ENCODE data around the gene C3orf33. TPM values are rescaled to one million over a fixed set of nuclear protein-coding genes. Genes with fewer than 3 reads are reported as not detected.

Gene C3orf33
- polyA plus RNA-seq, 6 donors from 2014 or later, result 1.5 to 5.9 (median 2.2) TPM

DNA sequence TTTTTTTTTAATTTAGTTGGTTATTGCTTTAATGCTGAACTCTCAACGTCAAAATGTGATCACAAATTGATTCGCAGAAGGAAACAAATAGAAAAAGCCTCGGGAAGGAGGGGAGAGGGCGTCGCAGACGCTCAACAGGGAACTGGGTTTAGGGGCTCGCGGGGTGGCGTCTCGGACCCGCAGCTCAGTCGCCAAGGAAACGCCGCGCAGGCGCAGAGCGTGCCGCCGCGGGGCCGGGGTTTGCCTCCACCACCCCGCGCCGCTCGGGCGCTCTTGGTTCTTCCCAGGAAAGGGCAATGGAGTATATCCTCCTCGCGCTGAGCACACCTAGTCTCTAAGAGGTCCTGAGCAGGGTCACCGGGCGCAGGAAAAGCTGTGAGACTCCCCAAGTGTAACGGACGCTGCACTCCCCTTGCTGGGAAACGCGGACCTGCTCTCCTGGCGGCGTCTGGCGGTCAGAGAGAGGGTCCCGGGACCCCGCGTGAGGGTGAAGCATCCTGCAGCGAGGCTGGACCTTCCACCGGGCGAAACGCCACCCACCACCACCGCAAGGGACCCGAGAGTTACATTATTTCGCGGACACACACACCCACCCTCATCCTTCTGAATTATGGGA, 62.0 kb downstream of the C3orf33 start:
- DNase-seq, result no peak
- no peaks in the 10 kb centered on the region for H3K9me3 Mint-ChIP-seq
- peak; percentile 21 to 40 for ATAC-seq (ENCODE audit: low read depth in 2 of 2)
- H3K36me3 Mint-ChIP-seq, result no peaks in the 10 kb centered on the region
- peak overlapping the region in 4 of 6 donors; percentile 30 to 95 (median 83) for H3K27ac Mint-ChIP-seq
- H3K4me1 Mint-ChIP-seq, result peaks cover 16 to 31% (median 30%) of the 10 kb centered on the region in 3 donors
- peaks cover 22 to 29% (median 24%) of the 10 kb centered on the region in 3 donors for H3K27me3 Mint-ChIP-seq
- peak overlapping the region; percentile 86 to 97 (median 96) for H3K4me3 Mint-ChIP-seq

DNA sequence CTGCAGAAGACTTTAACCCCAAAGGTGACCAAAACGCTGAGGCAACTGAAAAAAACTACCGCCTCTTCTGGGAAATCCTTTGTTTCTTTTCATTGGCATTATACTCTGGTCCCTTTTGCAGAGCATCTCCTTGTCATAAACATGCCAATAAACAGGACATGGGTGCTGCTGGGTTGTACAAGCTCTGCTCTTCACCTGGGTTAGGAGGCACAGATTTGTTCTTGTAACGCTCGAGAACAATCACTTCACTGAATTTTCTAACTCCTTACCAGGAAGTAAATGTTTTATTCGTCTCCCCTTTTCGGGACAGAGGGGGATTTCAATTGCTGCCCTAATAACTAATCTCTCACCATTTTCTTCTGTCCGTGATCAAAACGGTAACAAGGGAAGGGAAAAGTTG, 62.5 kb downstream of the C3orf33 start:
- Mint-ChIP-seq H3K4me3 (peak overlapping the region; percentile 86 to 97 (median 94)), H3K27me3 (peaks cover 22 to 29% (median 27%) of the 10 kb centered on the region in 3 donors), H3K4me1 (peaks cover 16 to 31% (median 30%) of the 10 kb centered on the region in 3 donors), H3K27ac (peak overlapping the region in 3 of 6 donors; percentile 82 to 87 (median 84)), H3K36me3 (no peaks in the 10 kb centered on the region), H3K9me3 (no peaks in the 10 kb centered on the region)
- ATAC-seq (ENCODE audit: low read depth in 2 of 2), result no peak
- no peak for DNase-seq

DNA sequence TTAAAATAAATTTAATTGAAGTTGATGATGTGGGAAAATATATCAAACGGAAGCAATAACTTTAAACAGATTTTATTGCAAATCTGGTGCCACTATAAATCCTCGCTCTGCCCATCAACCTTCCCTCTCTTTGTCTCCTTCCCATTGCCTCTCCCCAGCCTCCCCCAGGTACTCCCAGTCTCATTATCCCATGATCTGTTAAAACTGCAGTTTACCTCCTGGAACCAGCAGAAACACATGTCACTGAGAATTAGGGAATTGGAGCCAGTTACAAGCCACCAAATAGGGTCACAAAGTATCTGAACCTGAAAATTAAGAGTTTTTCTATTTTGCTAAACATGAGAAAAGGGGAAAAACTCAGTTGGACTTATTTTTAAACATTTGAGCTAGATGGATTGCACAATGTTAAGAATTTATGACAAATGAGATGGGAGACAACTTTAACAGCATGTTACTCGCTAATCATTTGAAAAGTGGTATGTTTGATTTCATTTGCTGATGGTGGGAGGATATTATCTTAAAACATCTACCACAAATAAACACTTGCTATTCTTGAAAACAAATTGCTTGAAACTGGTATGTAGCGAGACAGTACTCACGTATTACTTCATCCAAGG, 63.6 kb downstream of the C3orf33 start:
- Mint-ChIP-seq H3K4me3 (peak overlapping the region in 4 of 8 donors; percentile 24 to 97 (median 76)), H3K4me1 (peaks cover 23 to 38% (median 35%) of the 10 kb centered on the region in 3 donors), H3K27ac (no peak overlapping the region), H3K36me3 (no peaks in the 10 kb centered on the region), H3K27me3 (peaks cover 32 to 38% (median 35%) of the 10 kb centered on the region in 3 donors), H3K9me3 (no peaks in the 10 kb centered on the region)
- no peak for ATAC-seq (ENCODE audit: low read depth in 2 of 2)
- no peak for DNase-seq

DNA sequence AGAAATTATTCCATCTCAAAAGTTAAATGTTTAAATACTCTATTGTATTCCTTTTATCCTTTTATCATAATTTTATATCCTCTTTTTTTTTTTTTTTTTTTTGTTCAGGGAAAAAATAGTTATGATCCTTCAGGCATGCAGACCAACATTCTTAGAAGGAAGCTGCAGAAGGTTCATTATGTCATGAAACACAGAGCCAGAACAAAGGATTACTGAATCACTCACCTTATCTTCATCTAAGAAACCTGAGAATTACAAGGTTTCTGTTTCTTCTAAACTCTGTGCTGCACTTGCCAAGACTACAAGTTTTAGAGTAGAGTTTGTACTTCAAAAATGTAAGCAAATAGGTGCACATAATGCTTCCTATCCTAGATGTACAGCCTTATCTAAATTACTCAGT, 64.5 kb downstream of the C3orf33 start:
- H3K4me1 Mint-ChIP-seq, result peaks cover 23 to 39% (median 35%) of the 10 kb centered on the region in 3 donors

DNA sequence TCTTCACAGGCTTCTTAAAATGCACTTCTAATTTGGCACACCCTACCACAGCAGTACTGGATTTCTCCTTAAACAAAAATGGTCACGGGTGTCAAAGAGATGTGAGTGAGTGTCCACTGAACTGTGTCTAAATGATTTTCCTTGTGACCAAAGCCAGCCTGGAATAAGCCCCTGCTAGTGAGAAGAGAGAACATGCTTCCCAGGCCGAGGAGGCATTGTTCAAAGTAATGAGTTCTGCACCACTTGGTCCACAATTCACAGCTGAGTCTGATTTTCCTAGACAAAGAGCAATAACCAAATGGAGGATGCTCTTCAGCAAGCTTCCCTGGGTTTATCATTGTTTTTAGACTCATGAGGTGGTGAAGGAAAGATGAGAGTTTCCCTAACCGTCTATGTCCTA, 65.0 kb downstream of the C3orf33 start:
- peaks cover 23 to 38% (median 33%) of the 10 kb centered on the region in 3 donors for H3K4me1 Mint-ChIP-seq
- no peak overlapping the region for H3K27ac Mint-ChIP-seq
- DNase-seq (no peak), ATAC-seq (ENCODE audit: low read depth in 2 of 2) (no peak)
- H3K27me3 Mint-ChIP-seq, result peaks cover 32 to 39% (median 35%) of the 10 kb centered on the region in 3 donors
- no peaks in the 10 kb centered on the region for H3K9me3 Mint-ChIP-seq
- no peaks in the 10 kb centered on the region for H3K36me3 Mint-ChIP-seq
- H3K4me3 Mint-ChIP-seq, result no peak overlapping the region

More for the DNA sequence above, 64.5 kb downstream of the C3orf33 start:
- Mint-ChIP-seq H3K4me3 (no peak overlapping the region), H3K36me3 (no peaks in the 10 kb centered on the region), H3K27me3 (peaks cover 32 to 39% (median 35%) of the 10 kb centered on the region in 3 donors), H3K9me3 (no peaks in the 10 kb centered on the region), H3K27ac (no peak overlapping the region)
- no peak for DNase-seq
- no peak for ATAC-seq (ENCODE audit: low read depth in 2 of 2)

DNA sequence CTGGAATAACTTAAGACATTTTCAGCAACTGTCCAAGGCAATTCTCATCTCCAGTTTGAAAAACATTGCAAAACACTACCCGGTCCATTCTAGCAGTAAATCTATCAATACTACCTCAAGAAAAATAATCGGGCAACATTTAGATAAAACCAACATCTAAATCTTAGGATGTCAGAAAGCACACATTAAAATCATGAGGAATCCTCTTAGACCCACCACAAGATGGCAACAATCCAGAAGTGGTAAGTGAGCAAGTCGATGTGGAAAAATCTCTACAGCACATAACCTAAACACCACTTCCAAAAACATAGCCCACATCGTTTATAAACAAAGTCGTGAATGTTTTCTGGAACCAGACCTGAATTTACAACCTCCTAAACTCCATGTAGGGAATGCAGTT, 66.9 kb downstream of the C3orf33 start:
- peaks cover 32 to 35% (median 32%) of the 10 kb centered on the region in 3 donors for H3K27me3 Mint-ChIP-seq
- ATAC-seq (ENCODE audit: low read depth in 2 of 2) (no peak), DNase-seq (no peak)
- H3K4me3 Mint-ChIP-seq, result no peak overlapping the region
- no peaks in the 10 kb centered on the region for H3K36me3 Mint-ChIP-seq
- H3K4me1 Mint-ChIP-seq, result peaks cover 13 to 20% (median 15%) of the 10 kb centered on the region in 3 donors
- no peak overlapping the region for H3K27ac Mint-ChIP-seq
- no peaks in the 10 kb centered on the region for H3K9me3 Mint-ChIP-seq

DNA sequence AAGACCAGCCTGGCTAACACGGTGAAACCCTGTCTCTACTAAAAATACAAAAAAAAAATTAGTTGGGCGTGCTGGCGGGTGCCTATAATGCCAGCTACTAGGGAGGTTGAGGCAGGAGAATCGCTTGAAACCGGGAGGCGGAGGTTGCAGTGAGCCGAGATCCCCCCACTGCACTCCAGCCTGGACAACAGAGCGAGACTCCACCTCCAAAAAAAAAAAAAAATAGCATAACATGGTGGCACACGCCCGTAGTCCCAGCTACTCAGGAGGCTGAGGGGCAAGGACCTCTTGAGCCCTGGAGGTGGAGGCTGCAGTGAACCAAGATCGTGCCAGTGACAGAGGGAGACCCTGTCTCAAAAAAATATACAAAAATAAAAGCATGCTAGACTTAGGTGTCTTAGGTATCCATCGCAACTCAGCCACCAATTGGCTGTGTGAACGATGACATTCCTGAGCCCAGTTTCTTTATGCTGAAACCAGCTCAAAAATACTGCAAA, 67.5 kb downstream of the C3orf33 start:
- Mint-ChIP-seq H3K4me3 (no peak overlapping the region), H3K27me3 (peaks cover 32 to 33% (median 32%) of the 10 kb centered on the region in 3 donors), H3K9me3 (peaks cover 0 to under 1% (median 0%) of the 10 kb centered on the region in 7 donors), H3K27ac (no peak overlapping the region), H3K36me3 (no peaks in the 10 kb centered on the region), H3K4me1 (peaks cover 9 to 15% (median 12%) of the 10 kb centered on the region in 3 donors)
- no peak for DNase-seq
- ATAC-seq (ENCODE audit: low read depth in 2 of 2), result no peak

DNA sequence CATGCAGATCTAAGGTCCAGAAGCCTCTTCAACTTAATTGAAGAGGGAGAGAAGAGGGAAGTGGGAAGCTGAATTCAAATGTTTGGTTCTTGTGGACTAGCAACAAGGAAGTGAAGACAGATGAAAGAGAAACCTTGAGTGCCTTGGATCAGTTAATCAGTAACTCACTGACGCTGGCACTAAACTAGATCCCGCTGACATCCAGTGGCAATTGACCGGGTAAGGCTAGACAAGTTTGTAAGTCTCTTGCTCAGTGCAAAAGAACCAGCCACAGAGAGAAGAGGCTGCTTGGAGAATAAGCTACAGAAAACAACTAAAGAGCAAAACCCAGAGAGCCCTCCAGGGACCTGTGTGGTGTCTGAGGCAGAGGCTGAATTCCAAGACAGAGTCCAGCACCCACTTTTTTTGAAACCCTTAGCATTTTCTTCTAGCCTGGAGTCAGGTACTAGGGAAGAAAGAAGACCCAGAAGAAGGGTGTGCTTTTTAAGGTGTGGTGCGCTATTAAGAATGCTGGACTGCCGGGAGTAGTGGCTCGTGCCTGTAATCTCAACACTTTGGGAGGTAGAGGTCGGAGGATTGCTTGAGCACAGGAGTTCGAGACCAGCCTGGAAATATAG, 68.1 kb downstream of the C3orf33 start:
- DNase-seq (no peak), ATAC-seq (ENCODE audit: low read depth in 2 of 2) (peak; percentile 39 to 42)
- H3K27me3 Mint-ChIP-seq, result peaks cover 29 to 34% (median 32%) of the 10 kb centered on the region in 3 donors
- H3K27ac Mint-ChIP-seq, result peak overlapping the region in 2 of 6 donors; percentile 10 to 64
- peaks cover 0 to 3% (median 0%) of the 10 kb centered on the region in 7 donors for H3K9me3 Mint-ChIP-seq
- peaks cover 6 to 8% (median 7%) of the 10 kb centered on the region in 3 donors for H3K4me1 Mint-ChIP-seq
- peak overlapping the region in 2 of 8 donors; percentile 16 to 65 for H3K4me3 Mint-ChIP-seq
- no peaks in the 10 kb centered on the region for H3K36me3 Mint-ChIP-seq

DNA sequence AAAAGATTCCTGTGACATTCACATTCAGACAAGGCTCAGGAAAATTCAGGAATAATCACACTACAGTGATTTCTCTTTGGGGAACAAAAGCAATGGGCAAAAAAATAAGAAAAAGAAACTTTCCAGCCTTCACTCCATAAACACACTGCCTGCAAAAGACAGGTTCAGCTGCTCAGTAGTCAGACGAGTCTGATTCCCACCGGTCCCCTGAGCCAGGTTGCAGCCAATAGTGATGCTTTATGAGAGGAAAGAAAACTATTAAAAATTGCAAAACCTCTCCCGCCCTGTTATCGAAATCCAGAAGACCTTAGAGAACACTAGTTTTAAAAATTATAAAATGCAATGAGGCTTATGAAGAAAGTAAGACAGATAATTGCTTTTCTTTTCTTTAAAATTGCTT, 69.7 kb downstream of the C3orf33 start:
- DNase-seq (no peak), ATAC-seq (ENCODE audit: low read depth in 2 of 2) (no peak)
- no peak overlapping the region for H3K4me3 Mint-ChIP-seq
- peaks cover 0 to 3% (median 0%) of the 10 kb centered on the region in 7 donors for H3K9me3 Mint-ChIP-seq
- peaks cover 24 to 30% (median 26%) of the 10 kb centered on the region in 3 donors for H3K27me3 Mint-ChIP-seq
- H3K4me1 Mint-ChIP-seq, result peaks cover 6 to 8% (median 7%) of the 10 kb centered on the region in 3 donors
- no peak overlapping the region for H3K27ac Mint-ChIP-seq
- no peaks in the 10 kb centered on the region for H3K36me3 Mint-ChIP-seq

DNA sequence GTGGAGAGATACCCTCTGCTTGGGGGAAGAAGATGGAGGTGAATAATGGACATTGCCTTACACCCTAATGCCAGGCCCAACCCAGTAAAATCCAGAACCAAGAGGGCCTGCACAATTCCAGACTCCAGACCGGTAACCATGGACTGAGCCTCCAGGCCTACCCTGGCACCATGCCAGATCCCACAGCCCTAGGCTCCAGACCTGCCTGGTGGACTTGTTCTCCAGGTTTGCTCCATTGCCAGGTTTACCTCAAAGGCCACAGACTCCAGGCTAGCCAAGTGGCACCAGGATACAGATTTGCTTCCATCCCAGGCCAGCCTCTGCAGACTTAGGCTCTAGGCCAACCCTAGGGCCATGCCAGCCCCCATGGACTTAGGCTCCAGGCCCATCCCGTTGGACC, 75.2 kb downstream of the C3orf33 start:
- ATAC-seq (ENCODE audit: low read depth in 2 of 2), result no peak
- H3K9me3 Mint-ChIP-seq, result peaks cover 0 to 3% (median 0%) of the 10 kb centered on the region in 7 donors
- H3K27ac Mint-ChIP-seq, result no peak overlapping the region
- peaks cover 4 to 25% (median 23%) of the 10 kb centered on the region in 3 donors for H3K27me3 Mint-ChIP-seq
- no peaks in the 10 kb centered on the region for H3K4me1 Mint-ChIP-seq
- no peak overlapping the region for H3K4me3 Mint-ChIP-seq
- H3K36me3 Mint-ChIP-seq, result no peaks in the 10 kb centered on the region
- no peak for DNase-seq

DNA sequence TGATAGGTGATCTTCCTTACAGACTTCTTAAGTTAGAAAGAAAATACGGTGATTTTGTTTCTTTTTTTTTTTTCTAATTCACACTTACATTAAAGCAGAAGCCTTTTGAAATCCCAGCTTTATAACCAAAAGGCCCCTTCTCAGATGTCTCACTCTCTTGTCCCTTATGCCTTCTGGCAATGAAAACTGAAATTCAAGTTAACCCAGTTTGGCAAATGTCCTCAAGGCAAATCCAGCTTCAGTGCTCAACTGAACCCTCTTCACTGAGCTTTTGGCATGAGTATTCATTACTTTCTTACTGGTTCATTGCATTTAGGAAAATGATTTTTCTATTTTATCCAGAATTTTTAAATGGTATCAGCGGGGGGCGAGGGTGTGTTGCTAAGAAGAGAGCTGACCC, 78.2 kb downstream of the C3orf33 start:
- H3K4me3 Mint-ChIP-seq, result no peak overlapping the region
- no peaks in the 10 kb centered on the region for H3K4me1 Mint-ChIP-seq
- H3K27ac Mint-ChIP-seq, result no peak overlapping the region
- no peak for ATAC-seq (ENCODE audit: low read depth in 2 of 2)
- DNase-seq, result no peak
- H3K27me3 Mint-ChIP-seq, result peaks cover 4 to 25% (median 18%) of the 10 kb centered on the region in 3 donors
- H3K9me3 Mint-ChIP-seq, result no peaks in the 10 kb centered on the region
- no peaks in the 10 kb centered on the region for H3K36me3 Mint-ChIP-seq

DNA sequence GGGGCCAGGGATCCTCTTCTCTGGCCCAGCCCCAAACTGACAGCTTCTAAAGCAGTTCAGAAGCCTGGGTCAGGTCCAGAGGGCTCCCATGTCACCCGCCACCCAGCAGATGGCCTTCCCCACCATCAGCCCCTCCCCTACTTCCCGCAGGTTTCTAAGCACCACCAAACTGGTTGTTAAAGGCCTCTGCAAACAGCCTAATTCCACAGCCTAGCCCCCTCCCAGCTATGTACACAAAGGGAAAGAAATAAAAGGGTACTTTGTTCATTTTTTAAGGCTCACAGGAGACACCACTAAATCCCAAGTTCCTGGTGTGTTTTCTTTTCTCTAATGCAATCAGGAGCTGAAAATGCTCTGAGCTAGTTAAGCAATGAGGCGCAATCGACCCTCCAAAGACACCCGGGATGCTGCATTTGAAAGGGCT, 91.8 kb downstream of the C3orf33 start:
- peaks cover 11 to 28% (median 19%) of the 10 kb centered on the region in 7 donors for H3K9me3 Mint-ChIP-seq
- H3K4me1 Mint-ChIP-seq, result no peaks in the 10 kb centered on the region
- H3K4me3 Mint-ChIP-seq, result no peak overlapping the region
- H3K27me3 Mint-ChIP-seq, result no peaks in the 10 kb centered on the region
- DNase-seq (no peak), ATAC-seq (ENCODE audit: low read depth in 2 of 2) (no peak)
- H3K36me3 Mint-ChIP-seq, result peaks cover 10 to 19% of the 10 kb centered on the region in 2 donors
- no peak overlapping the region for H3K27ac Mint-ChIP-seq

Data from naive B cell (primary cell).